Measurements from ENCODE around the gene TLE2. TPM values are rescaled to one million over a fixed set of nuclear protein-coding genes. Genes with fewer than 3 reads are reported as not detected.
"Not testable (repeated sequence)": the region's sequence is repeated elsewhere in the genome, so short reads cannot be mapped to it uniquely, and the experiment has no call there.

The TLE2 gene
- total RNA-seq, 1 experiment from 2014 or later = 19.2 TPM

DNA sequence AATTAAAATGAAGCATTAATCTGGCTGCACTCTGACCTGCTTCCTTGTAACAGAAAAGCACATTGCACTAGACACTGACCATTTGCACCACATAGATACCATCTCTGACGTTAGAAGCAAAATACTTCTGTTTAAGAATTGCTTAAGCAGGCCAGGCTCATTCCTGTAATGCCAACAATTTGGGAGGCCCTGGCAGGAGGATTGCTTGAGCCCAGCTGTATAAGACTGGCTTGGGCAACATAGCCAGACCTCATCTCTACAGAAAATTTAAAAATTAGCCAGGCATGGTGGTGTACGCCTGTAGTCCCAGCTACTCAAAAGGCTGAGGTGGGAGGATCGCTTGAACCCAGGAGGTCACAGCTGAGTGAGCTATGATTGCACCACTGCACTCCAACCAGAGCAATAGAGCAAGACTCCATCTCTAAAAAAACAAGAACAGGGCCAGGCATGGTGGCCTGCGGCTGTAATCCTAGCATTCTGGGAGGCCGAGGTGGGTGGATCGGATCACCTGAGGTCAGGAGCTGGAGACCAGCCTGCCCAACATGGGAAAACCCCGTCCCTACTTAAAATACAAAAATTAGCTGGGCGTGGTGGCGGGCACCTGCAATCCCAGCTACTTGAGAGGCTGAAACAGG is 58.8 kb downstream of the TLE2 start:
- Histone ChIP-seq H3K36me3 (no peaks in the 10 kb centered on the region), H3K4me1 (replicated peaks) (peaks cover 10% of the 10 kb centered on the region), H3K27me3 (replicated peaks) (no peaks in the 10 kb centered on the region), H3K9me3 (replicated peaks) (no peaks in the 10 kb centered on the region), H3K27ac (no peak overlapping the region), H3K4me3 (no peak overlapping the region)
- no peak for DNase-seq (ENCODE audit: low read depth in 1 of 2, low spot score in 2 of 2)

DNA sequence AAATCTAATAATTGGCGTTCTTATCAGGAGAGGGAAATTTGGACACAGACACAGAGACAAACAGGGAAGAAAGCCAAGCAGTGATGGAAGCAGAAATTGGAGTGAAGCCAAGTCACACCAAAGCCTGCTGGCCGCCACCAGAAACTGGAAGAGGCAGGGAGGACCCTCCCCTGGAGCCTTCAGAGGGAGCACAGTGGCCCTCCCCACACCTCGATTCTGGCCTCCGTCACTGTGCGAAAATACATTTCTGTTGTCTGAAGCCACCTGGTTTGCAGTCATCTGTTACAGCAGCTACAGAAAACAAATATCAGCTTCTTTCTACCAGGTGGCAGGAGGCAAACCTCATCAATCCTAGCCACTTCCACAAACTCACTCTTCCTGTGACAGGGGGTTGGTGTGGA is 60.0 kb downstream of the TLE2 start:
- no peaks in the 10 kb centered on the region for H3K27me3 ChIP-seq (replicated peaks)
- H3K4me3 ChIP-seq = no peak overlapping the region
- no peaks in the 10 kb centered on the region for H3K36me3 ChIP-seq
- no peak for DNase-seq (ENCODE audit: low read depth in 1 of 2, low spot score in 2 of 2)
- peaks cover 10% of the 10 kb centered on the region for H3K4me1 ChIP-seq (replicated peaks)
- H3K27ac ChIP-seq = no peak overlapping the region
- H3K9me3 ChIP-seq (replicated peaks) = no peaks in the 10 kb centered on the region

DNA sequence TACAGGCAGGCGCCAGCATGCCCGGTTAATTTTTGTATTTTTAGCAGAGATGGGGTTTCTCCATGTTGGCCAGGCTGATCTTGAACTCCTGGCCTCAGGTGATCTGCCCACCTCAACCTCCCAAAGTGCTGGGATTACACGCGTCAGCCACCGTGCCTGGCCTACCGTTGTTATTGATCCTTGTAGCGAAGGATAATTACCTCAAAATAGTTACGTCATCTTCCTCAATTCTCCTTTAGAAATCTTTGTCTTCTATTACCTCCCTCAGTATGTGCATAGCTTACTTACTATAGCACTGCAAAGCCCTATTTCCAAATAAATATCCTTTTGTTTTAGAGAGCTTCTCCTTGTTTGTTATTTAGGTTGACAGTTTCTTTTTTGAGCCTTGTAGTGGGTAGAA is 61.1 kb downstream of the TLE2 start:
- H3K27ac ChIP-seq = no peak overlapping the region
- no peak overlapping the region for H3K4me3 ChIP-seq
- no peaks in the 10 kb centered on the region for H3K27me3 ChIP-seq (replicated peaks)
- no peaks in the 10 kb centered on the region for H3K36me3 ChIP-seq
- DNase-seq (ENCODE audit: low read depth in 1 of 2, low spot score in 2 of 2) = no peak
- H3K4me1 ChIP-seq (replicated peaks) = peaks cover 10% of the 10 kb centered on the region
- H3K9me3 ChIP-seq (replicated peaks) = no peaks in the 10 kb centered on the region

DNA sequence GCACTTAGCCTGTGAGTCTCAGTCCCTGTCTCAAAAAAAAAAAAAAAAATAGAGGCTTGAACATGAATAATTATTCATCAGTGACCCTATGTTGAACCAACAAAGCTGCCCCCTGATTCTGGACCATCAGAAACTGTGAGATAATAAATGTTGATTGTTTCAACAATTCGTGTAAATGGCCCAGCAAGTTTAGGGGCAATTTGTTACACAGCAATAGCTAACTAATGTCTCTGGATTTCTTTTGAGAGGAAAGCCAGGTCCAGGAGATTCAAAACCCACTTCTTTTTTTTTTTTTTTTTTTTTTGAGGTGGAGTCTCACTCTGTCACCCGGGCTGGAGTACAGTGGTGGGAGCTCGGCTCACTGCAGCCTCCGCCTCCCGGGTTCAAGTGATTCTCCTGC is 64.2 kb downstream of the TLE2 start:
- no peak for DNase-seq (ENCODE audit: low read depth in 1 of 2, low spot score in 2 of 2)
- H3K27ac ChIP-seq = no peak overlapping the region
- H3K27me3 ChIP-seq (replicated peaks) = no peaks in the 10 kb centered on the region
- H3K36me3 ChIP-seq = no peaks in the 10 kb centered on the region
- H3K4me3 ChIP-seq = no peak overlapping the region
- peaks cover 6% of the 10 kb centered on the region for H3K4me1 ChIP-seq (replicated peaks)
- H3K9me3 ChIP-seq (replicated peaks) = no peaks in the 10 kb centered on the region

DNA sequence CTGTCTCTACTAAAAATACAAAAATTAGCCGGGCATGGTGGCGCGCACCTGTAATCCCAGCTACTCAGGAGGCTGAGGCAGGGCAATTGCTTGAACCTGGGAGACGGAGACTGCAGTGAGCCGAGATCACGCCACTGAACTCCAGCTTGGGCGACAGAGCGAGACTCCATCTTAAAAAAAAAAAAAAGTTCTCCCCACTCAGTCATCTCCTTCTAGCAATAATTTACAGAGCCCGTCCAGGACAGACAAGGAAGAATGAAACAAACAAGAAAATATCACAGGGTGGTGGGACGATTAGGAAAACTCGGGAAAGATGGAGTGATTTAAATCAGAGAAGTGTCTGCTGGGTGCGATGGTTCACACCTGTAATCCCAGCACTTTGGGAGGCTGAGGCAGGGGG is 65.4 kb downstream of the TLE2 start:
- not testable (repeated sequence) for H3K4me1 ChIP-seq (replicated peaks); H3K36me3 ChIP-seq; DNase-seq (ENCODE audit: low read depth in 1 of 2, low spot score in 2 of 2); H3K9me3 ChIP-seq (replicated peaks); H3K27ac ChIP-seq; H3K27me3 ChIP-seq (replicated peaks); H3K4me3 ChIP-seq

DNA sequence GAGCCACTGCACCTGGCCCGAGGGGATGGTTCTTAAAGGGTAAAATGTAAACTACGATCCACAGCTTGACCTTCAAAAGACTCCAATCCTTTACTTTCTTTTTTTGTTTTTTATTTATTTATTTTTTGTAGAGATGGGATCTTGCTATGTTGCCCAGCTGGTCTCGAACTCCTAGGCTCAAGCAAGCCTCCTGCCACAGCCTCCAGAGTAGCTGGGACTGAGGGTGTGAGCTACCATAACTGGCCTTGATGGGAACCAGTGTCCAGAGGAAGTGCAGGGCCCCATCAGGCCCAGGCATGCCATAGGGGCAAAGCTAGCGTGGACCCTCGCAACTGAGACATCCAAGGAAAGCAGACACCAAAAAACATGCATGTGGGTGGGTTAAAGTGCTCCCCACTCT is 66.0 kb downstream of the TLE2 start:
- peaks cover 7% of the 10 kb centered on the region for H3K4me1 ChIP-seq (replicated peaks)
- DNase-seq (ENCODE audit: low read depth in 1 of 2, low spot score in 2 of 2) = no peak

DNA sequence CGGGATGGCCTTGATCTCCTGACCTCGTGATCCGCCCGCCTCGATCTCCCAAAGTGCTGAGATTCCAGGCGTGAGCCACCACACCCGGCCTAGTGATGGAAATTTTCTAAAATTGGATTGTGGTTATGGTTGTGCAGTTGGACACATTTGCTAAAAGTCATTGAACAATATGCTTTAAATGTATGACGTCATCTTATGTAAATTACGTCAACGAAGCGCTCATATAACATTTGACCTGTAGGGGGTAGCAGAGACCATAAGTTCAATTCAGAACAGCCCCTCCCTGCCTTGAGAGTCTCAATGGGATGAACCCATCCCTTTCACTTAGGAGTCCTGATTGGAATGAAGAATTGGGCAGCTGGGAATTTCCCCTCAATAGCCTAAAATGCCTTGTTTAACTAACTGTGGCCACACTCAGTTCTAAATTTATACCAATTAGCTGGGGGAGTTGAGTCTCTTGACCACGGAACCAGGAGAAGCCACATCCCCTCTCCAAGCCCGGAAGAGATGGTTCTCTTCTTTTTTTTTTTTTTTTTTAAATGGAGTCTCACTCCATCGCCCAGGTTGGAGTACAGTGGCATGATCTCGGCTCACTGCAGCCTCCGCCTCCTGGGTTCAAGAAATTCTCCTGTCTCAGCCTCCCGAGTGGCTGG is 66.9 kb downstream of the TLE2 start:
- Histone ChIP-seq H3K36me3 (no peaks in the 10 kb centered on the region), H3K4me3 (no peak overlapping the region), H3K27me3 (replicated peaks) (no peaks in the 10 kb centered on the region), H3K9me3 (replicated peaks) (no peaks in the 10 kb centered on the region), H3K4me1 (replicated peaks) (peaks cover 14% of the 10 kb centered on the region), H3K27ac (no peak overlapping the region)
- peak; percentile 81 to 92 for DNase-seq (ENCODE audit: low read depth in 1 of 2, low spot score in 2 of 2)

More for the DNA sequence above, 66.0 kb downstream of the TLE2 start:
- Histone ChIP-seq H3K27ac (no peak overlapping the region), H3K36me3 (no peaks in the 10 kb centered on the region), H3K9me3 (replicated peaks) (no peaks in the 10 kb centered on the region), H3K4me3 (no peak overlapping the region), H3K27me3 (replicated peaks) (no peaks in the 10 kb centered on the region)

DNA sequence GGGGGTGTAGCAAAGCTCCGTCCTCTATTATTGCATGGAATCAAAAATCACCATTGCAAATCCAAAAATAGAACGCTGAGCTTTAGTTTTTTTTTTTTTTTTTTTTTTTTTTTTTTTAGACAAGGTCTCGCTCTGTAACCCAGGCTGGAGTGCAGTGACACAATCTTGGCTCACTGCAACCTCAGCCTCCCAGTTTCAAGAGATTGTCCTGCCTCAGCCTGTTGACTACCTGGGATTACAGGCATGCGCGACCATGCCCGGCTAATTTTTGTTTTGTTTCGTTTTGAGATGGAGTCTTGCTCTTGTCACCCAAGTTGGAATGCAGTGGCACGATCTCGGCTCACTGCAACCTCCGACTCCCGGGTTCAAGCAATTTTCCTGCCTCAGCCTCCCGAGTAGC is 69.0 kb downstream of the TLE2 start:
- DNase-seq (ENCODE audit: low read depth in 1 of 2, low spot score in 2 of 2) = no peak
- Histone ChIP-seq H3K4me1 (replicated peaks) (peaks cover 14% of the 10 kb centered on the region), H3K27me3 (replicated peaks) (no peaks in the 10 kb centered on the region), H3K9me3 (replicated peaks) (no peaks in the 10 kb centered on the region), H3K36me3 (no peaks in the 10 kb centered on the region), H3K4me3 (no peak overlapping the region), H3K27ac (no peak overlapping the region)

DNA sequence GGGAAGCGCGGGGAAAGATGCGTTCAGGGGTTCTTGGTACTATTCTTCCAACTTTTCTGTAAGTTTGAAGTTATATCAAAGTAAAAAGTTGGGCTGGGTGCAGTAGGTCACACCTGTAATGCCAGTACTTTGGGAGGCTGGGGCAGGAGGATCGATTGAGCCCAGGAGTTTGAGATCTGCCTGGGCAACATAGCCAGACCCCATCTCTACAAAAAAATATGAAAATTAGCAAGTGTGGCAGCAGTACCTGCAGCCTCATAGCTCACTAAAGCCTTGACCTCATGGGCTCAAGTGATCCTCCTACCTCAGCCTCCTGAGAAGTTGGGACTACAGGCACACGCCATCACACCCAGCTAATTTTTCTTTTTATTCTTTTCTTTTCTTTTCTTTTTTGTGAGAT is 71.9 kb downstream of the TLE2 start:
- no peaks in the 10 kb centered on the region for H3K9me3 ChIP-seq (replicated peaks)
- no peaks in the 10 kb centered on the region for H3K36me3 ChIP-seq
- H3K27me3 ChIP-seq (replicated peaks) = no peaks in the 10 kb centered on the region
- H3K27ac ChIP-seq = no peak overlapping the region
- no peak for DNase-seq (ENCODE audit: low read depth in 1 of 2, low spot score in 2 of 2)
- peaks cover 8% of the 10 kb centered on the region for H3K4me1 ChIP-seq (replicated peaks)
- no peak overlapping the region for H3K4me3 ChIP-seq

DNA sequence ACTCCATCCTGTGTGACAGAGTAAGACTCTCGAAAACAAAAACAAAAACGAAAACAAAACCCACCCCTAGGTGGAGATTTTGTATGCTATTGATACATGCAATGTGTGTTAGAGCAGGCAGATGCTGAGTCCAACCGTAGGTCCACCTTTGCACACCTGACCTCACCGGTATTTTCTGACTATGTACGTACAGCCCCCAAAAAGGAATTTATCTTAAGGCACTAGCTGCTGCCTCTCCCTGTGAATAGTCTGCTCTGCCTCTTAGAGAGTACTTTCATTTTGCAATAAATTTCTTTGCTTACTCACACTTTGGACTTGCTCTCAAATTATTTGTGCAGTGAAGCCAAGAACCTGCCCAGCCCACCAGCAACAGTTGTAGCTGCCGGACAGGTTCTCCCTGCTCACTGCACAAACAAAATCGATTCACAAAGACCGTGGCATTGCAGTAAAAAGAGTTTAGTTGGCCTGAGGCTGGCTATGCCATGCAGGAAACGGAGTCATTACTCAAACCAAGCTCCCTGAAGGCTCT is 76.1 kb downstream of the TLE2 start:
- no peak for DNase-seq (ENCODE audit: low read depth in 1 of 2, low spot score in 2 of 2)
- Histone ChIP-seq H3K4me3 (no peak overlapping the region), H3K4me1 (replicated peaks) (peaks cover 11% of the 10 kb centered on the region), H3K9me3 (replicated peaks) (no peaks in the 10 kb centered on the region), H3K36me3 (peaks cover 6% of the 10 kb centered on the region; the same call in 1 of the 2 replicates), H3K27ac (no peak overlapping the region), H3K27me3 (replicated peaks) (no peaks in the 10 kb centered on the region)

DNA sequence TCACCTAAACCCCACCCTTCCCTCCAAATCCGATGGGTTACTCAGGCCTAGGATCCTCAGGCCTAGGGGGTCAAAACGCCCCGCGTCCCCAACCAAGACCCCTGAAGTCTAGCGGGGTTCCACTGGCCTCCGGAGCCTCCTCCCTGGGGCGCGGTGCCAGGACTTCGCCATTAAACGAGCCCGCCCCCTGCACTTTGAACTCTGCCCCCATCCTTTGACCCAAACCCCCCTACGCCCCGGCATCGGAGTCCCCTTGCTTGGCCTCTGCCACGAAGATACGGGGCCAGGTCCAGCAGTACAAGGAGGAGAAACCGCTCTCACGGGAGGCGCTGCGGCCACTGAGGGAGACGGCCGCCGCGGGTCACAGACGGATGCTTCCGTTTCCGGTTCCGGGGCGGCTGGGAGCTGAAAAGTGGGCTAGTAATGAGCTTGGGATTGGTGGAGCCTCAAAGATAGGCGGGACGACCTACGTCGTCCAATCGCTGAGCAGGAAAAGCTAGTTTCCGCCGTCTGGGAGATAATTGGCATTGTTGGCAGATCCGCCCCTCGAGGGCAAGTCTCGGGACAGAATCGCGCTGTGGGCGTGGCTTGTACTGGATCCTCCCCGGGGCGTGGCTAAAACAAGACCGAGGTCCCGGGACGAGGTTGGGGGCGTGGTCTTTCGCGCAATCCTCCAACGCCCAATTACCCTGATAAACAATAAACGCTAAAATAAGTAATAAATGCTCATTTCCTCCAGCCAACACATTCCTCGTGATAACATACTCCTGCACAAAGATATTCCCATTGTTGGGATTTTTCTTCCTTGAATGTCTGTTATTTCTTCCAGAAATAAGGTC is 78.6 kb downstream of the TLE2 start:
- no peaks in the 10 kb centered on the region for H3K27me3 ChIP-seq (replicated peaks)
- peaks cover 5% of the 10 kb centered on the region for H3K4me1 ChIP-seq (replicated peaks)
- peak overlapping the region; percentile 61 for H3K4me3 ChIP-seq
- H3K36me3 ChIP-seq = peaks cover 6% of the 10 kb centered on the region; the same call in 1 of the 2 replicates
- no peaks in the 10 kb centered on the region for H3K9me3 ChIP-seq (replicated peaks)
- DNase-seq (ENCODE audit: low read depth in 1 of 2, low spot score in 2 of 2) = peak; percentile 98 to 100
- H3K27ac ChIP-seq = peak overlapping the region; percentile 54

DNA sequence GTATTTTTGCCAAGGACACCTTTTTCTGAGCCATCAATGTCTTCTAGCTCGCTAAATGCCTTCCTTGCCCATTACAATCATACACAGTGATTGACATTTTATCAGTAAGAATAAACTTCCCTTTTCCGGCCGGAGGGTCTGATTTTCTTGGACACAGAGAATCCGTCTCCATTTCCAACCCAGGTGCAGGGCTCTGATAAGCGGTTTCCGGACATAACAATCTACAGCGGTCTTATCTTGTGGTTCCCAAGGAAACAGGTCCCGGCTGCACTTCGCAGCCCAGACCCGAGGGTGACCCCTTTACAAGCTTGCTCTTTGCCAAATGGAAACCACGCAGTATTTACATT is 79.2 kb downstream of the TLE2 start:
- DNase-seq (ENCODE audit: low read depth in 1 of 2, low spot score in 2 of 2) = peak in 1 of 2 experiments; percentile 31
- H3K27ac ChIP-seq = peak overlapping the region; percentile 54
- H3K9me3 ChIP-seq (replicated peaks) = no peaks in the 10 kb centered on the region
- peaks cover 5% of the 10 kb centered on the region for H3K4me1 ChIP-seq (replicated peaks)
- H3K36me3 ChIP-seq = peaks cover 6% of the 10 kb centered on the region; the same call in 1 of the 2 replicates
- H3K4me3 ChIP-seq = peak overlapping the region; percentile 61
- H3K27me3 ChIP-seq (replicated peaks) = no peaks in the 10 kb centered on the region
